IMR-90 (cell line): ENCODE data around the gene IL22RA2. TPM values are rescaled to one million over a fixed set of nuclear protein-coding genes. Genes with fewer than 3 reads are reported as not detected.
A peak's percentile ranks its signal among the peaks of the same experiment; 100 is the strongest.

Source experiments
- ATAC-seq: fragments of 200-7000 bp; cut with Tn5 transposase; 2 replicates; pipeline ENCODE4 v1.9.1; 2020; ENCODE audit warnings: low read depth, mild to moderate bottlenecking, moderate library complexity
- BruUV-seq: library from RNA; stranded (reverse); fragments of 400-500 nt; replicated peaks from 2 replicates; lab custom pipeline; 2021; lab: Mats Ljungman, UMichigan
- CTCF ChIA-PET: fragments of 300-600 bp; formaldehyde crosslinking; extraction: SDS; loops from one replicate; lab custom pipeline; 2021; ENCODE audit warnings: antibody characterized with exemption; lab: Yijun Ruan, JAX
- POLR2A ChIA-PET: fragments of 300-600 bp; sonication (Branson Sonifier 250); formaldehyde crosslinking; loops from one replicate; lab custom pipeline; 2022; ENCODE audit warnings: antibody characterized with exemption; ENCODE audit not compliant: unreplicated experiment; lab: Charles Lee
- DNase-seq: peaks from one replicate; pipeline ENCODE4 v3.0.0; 2013
- H2AFZ ChIP-seq: replicated peaks from 2 replicates; pipeline ENCODE3; 2013; ENCODE audit warnings: low read length, mild to moderate bottlenecking; ENCODE audit not compliant: poor library complexity
- H2AK5ac ChIP-seq: 2 replicates; pipeline ENCODE4 v1.6.1; 2013; ENCODE audit warnings: low read depth, low read length, inconsistent platforms
- H2AK9ac ChIP-seq: replicated peaks from 2 replicates; pipeline ENCODE3; 2013; ENCODE audit warnings: mild to moderate bottlenecking, low read depth, low read length, moderate library complexity; ENCODE audit not compliant: poor library complexity
- H2BK120ac ChIP-seq: 2 replicates; pipeline ENCODE4 v1.6.1; 2013; ENCODE audit warnings: low read depth, low read length, inconsistent platforms
- H2BK15ac ChIP-seq: 3 replicates; pipeline ENCODE4 v1.6.1; 2013; ENCODE audit warnings: low read depth, low read length, inconsistent platforms
- H2BK20ac ChIP-seq: 2 replicates; pipeline ENCODE4 v1.6.1; 2013; ENCODE audit warnings: low read depth, mild to moderate bottlenecking, inconsistent platforms, low read length, moderate library complexity
- H2BK5ac ChIP-seq: 2 replicates; pipeline ENCODE4 v1.6.1; 2013; ENCODE audit warnings: mild to moderate bottlenecking, low read depth, low read length, inconsistent platforms; ENCODE audit not compliant: poor library complexity, severe bottlenecking
- H3K14ac ChIP-seq: replicated peaks from 2 replicates; pipeline ENCODE4 v1.6.1; 2013; ENCODE audit warnings: low read depth, low read length, inconsistent platforms
- H3K18ac ChIP-seq: 2 replicates; pipeline ENCODE4 v1.6.1; 2013; ENCODE audit warnings: low read depth, low read length, control low read depth
- H3K23ac ChIP-seq: 2 replicates; pipeline ENCODE4 v1.6.1; 2013; ENCODE audit warnings: low read depth, low read length, inconsistent platforms
- H3K27ac ChIP-seq: 2 replicates; pipeline ENCODE4 v1.5.1; 2013; ENCODE audit warnings: mild to moderate bottlenecking, control low read depth, low read length; ENCODE audit not compliant: insufficient read depth
- H3K27me3 ChIP-seq: 2 replicates; pipeline ENCODE4 v1.6.1; 2013; ENCODE audit warnings: low read length; ENCODE audit not compliant: control insufficient read depth, insufficient read depth
- H3K36me3 ChIP-seq: 2 replicates; pipeline ENCODE4 v1.6.1; 2013; ENCODE audit warnings: low read length, mixed read lengths; ENCODE audit not compliant: control insufficient read depth, insufficient read depth
- H3K4ac ChIP-seq: 2 replicates; pipeline ENCODE4 v1.6.1; 2013; ENCODE audit warnings: low read depth, low read length, inconsistent platforms
- H3K4me1 ChIP-seq: 2 replicates; pipeline ENCODE4 v1.6.1; 2013; ENCODE audit warnings: low read length, mixed read lengths; ENCODE audit not compliant: control insufficient read depth, insufficient read depth
- H3K4me2 ChIP-seq: 2 replicates; pipeline ENCODE4 v1.6.1; 2013; ENCODE audit warnings: low read depth, mild to moderate bottlenecking, control low read depth, low read length, moderate library complexity
- H3K4me3 ChIP-seq: 2 replicates; pipeline ENCODE4 v1.5.1; 2013; ENCODE audit warnings: low read depth, mild to moderate bottlenecking, control low read depth, low read length, moderate library complexity; ENCODE audit not compliant: insufficient read depth
- H3K56ac ChIP-seq: 2 replicates; pipeline ENCODE4 v1.6.1; 2013; ENCODE audit warnings: low read length, inconsistent platforms; ENCODE audit not compliant: insufficient read depth; ENCODE audit errors: extremely low read depth
- H3K79me1 ChIP-seq, 2 experiments: 2 replicates each; pipeline ENCODE4 v1.6.1; 2013; ENCODE audit warnings: low read length in 2 of 2, inconsistent platforms in 1 of 2, low read depth in 1 of 2
- H3K9ac ChIP-seq: 2 replicates; pipeline ENCODE4 v1.6.1; 2013; ENCODE audit warnings: low read depth, low read length, control low read depth
- H3K9me1 ChIP-seq: 2 replicates; pipeline ENCODE4 v1.6.1; 2013; ENCODE audit warnings: low read length, inconsistent platforms; ENCODE audit not compliant: insufficient read depth
- H3K9me3 ChIP-seq: 2 replicates; pipeline ENCODE4 v1.6.1; 2013; ENCODE audit warnings: low read length; ENCODE audit not compliant: control insufficient read depth, insufficient read depth
- H4K20me1 ChIP-seq: 2 replicates; pipeline ENCODE4 v1.6.1; 2013; ENCODE audit warnings: low read length, inconsistent platforms; ENCODE audit not compliant: insufficient read depth
- H4K5ac ChIP-seq: 2 replicates; pipeline ENCODE4 v1.6.1; 2013; ENCODE audit warnings: mild to moderate bottlenecking, low read depth, low read length, control low read depth
- H4K8ac ChIP-seq, 2 experiments: 2 replicates each; pipeline ENCODE4 v1.6.1; 2013; ENCODE audit warnings: low read depth in 2 of 2, low read length in 2 of 2, control low read depth in 1 of 2, inconsistent platforms in 1 of 2
- H4K91ac ChIP-seq: 2 replicates; pipeline ENCODE4 v1.6.1; 2013; ENCODE audit warnings: low read depth, low read length, inconsistent platforms; ENCODE audit not compliant: insufficient read depth
- CHD1 ChIP-seq: IDR thresholded peaks from 2 replicates; pipeline ENCODE4 v1.6.1; 2012; ENCODE audit warnings: low read depth, low read length, improper control_type of control experiment
- WGBS, 2 experiments: methylation state at CpG; one replicate each; pipeline versions ENCODE4 v1.1.5 to v1.1.7; 2013; ENCODE audit warnings: missing lambda C conversion rate in 2 of 2; ENCODE audit not compliant: insufficient read length in 1 of 2; ENCODE audit errors: extremely low coverage in 2 of 2; 5-methylcytosine and 5-hydroxymethylcytosine counted together
- dilution Hi-C: fragments of 300-500 bp; cut with HindIII; formaldehyde crosslinking; loops from one replicate; pipeline ENCODE4 v1.14.3; 2018; ENCODE audit warnings: low sequenced_read_pairs; ENCODE audit not compliant: unreplicated experiment
- in situ Hi-C: fragments of 300-500 bp; cut with MboI; formaldehyde crosslinking; loops from 3 replicates; pipeline ENCODE4 v1.14.3; 2019; ENCODE audit warnings: low sequenced_read_pairs, inconsistent platforms, mixed read lengths
- intact Hi-C: fragments of 100-400 bp; cut with micrococcal nuclease; formaldehyde crosslinking; loops from 2 replicates; pipeline ENCODE4 v1.10.0; 2022
- polyA plus RNA-seq, 3 experiments: library from polyadenylated mRNA; depleted of rRNA; stranded (reverse); fragments of >200 nt; gene quantifications; 2 replicates each; pipeline ENCODE4 v1.2.3, GENCODE V29; 2012; ENCODE audit warnings: low replicate concordance in 1 of 3
- total RNA-seq: library from RNA; depleted of rRNA; stranded (reverse); fragments of >200 nt; gene quantifications from 2 replicates; pipeline ENCODE4 v1.2.3, GENCODE V29; 2012
- TF ChIP-seq, protein P1 (sequence below): fragments of 150-350 bp; IDR thresholded peaks from 2 replicates; pipeline ENCODE4 v1.6.1; 2017; ENCODE audit warnings: mild to moderate bottlenecking, antibody characterized with exemption, low read length, low read depth

IL22RA2 gene
- total and polyA plus RNA-seq, 2 of the 4 experiments (the other 2 are of a cell fraction) = not detected

DNA sequence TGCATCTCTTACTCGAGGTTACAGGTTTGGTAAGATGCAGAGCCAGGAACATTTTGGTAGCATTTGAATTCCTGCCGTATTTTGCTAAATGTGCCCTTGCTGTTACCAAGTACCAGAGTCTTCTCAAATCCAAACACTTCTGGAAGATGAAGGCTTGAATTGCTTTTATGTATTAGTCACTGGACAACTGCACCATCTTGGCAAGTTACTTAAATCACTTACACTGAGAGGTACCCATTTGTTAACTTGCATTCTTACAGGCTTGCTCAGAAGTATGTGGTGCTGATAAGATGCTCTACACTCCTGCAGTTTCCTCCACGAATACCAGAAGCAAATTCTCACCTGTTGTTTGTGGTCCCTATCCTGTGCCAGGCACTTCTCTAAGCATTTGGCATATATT, 12.7 kb downstream of the IL22RA2 start:
- H3K9ac ChIP-seq = no peak overlapping the region
- H3K18ac ChIP-seq = no peak overlapping the region
- H3K4me3 ChIP-seq = no peak overlapping the region
- H3K36me3 ChIP-seq = no peaks in the 10 kb centered on the region
- H3K56ac ChIP-seq = no peak overlapping the region
- H3K9me3 ChIP-seq = peaks cover 6% of the 10 kb centered on the region
- H4K8ac ChIP-seq = no peak overlapping the region
- intact Hi-C loops = no loop called here
- in situ Hi-C loops = no loop called here
- dilution Hi-C loops = no loop called here
- CTCF ChIA-PET = no interaction called here
- H2BK5ac ChIP-seq = no peak overlapping the region
- WGBS, 2 experiments = no CpG with 5 or more reads among the region's 3 CpGs
- TF ChIP-seq, protein P1, sequence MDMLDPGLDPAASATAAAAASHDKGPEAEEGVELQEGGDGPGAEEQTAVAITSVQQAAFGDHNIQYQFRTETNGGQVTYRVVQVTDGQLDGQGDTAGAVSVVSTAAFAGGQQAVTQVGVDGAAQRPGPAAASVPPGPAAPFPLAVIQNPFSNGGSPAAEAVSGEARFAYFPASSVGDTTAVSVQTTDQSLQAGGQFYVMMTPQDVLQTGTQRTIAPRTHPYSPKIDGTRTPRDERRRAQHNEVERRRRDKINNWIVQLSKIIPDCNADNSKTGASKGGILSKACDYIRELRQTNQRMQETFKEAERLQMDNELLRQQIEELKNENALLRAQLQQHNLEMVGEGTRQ = no peak
- TF ChIP-seq CHD1 = no peak
- no peaks in the 10 kb centered on the region for H3K9me1 ChIP-seq
- no peak overlapping the region for H4K5ac ChIP-seq
- H2AK9ac ChIP-seq = no peak overlapping the region
- POLR2A ChIA-PET = no interaction called here
- DNase-seq (peak; percentile 36), ATAC-seq (no peak)
- H3K4me2 ChIP-seq = no peak overlapping the region
- H3K23ac ChIP-seq = no peak overlapping the region
- H4K91ac ChIP-seq = no peak overlapping the region
- no peak overlapping the region for H2AFZ ChIP-seq
- H3K27ac ChIP-seq = no peak overlapping the region
- H3K27me3 ChIP-seq = peaks cover 3% of the 10 kb centered on the region; the same call in 1 of the 2 replicates
- H2BK120ac ChIP-seq = no peak overlapping the region
- no TSS peak for BruUV-seq
- no peaks in the 10 kb centered on the region for H3K79me1 ChIP-seq
- no peaks in the 10 kb centered on the region for H3K4me1 ChIP-seq
- no peak overlapping the region for H3K14ac ChIP-seq
- H2AK5ac ChIP-seq = no peak overlapping the region
- H3K4ac ChIP-seq = no peak overlapping the region
- no peaks in the 10 kb centered on the region for H4K20me1 ChIP-seq
- no peak overlapping the region for H2BK15ac ChIP-seq
- H2BK20ac ChIP-seq = no peak overlapping the region
